Left lung (tissue), 10 donors: ENCODE measurements around the gene DYNLT2. TPM values are rescaled to one million over a fixed set of nuclear protein-coding genes. Genes with fewer than 3 reads are reported as not detected.

Source experiments
- ATAC-seq: fragments of 200-7000 bp; cut with Tn5 transposase; one replicate; pipeline ENCODE4 v1.9.1; 2020; ENCODE audit warnings: moderate library complexity
- DNase-seq, 4 donors: peaks; one replicate each; pipeline ENCODE4 v3.0.0-alpha.2; 2013 to 2020
- H3K27ac ChIP-seq, 2 donors: fragments of 200-600 bp; sonication (generic) in 1 of 2; one replicate each; pipeline versions ENCODE4 v1.5.0 to v1.8.0; 2020 to 2021
- H3K27me3 ChIP-seq, 2 donors: fragments of 200-600 bp; sonication (generic) in 1 of 2; one replicate each; pipeline versions ENCODE4 v1.5.0 to v1.8.0; 2020 to 2021
- H3K36me3 ChIP-seq, 2 donors: fragments of 200-600 bp; sonication (generic) in 1 of 2; one replicate each; pipeline versions ENCODE4 v1.5.0 to v1.8.0; 2020 to 2021
- H3K4me1 ChIP-seq, 2 donors: fragments of 200-600 bp; one replicate each; pipeline ENCODE4 v1.8.0; 2021
- H3K4me3 ChIP-seq, 2 donors: fragments of 200-600 bp; sonication (generic) in 1 of 2; one replicate each; pipeline versions ENCODE4 v1.5.0 to v1.8.0; 2020 to 2021; ENCODE audit warnings: mild to moderate bottlenecking in 1 of 2
- H3K9me3 ChIP-seq, 2 donors: fragments of 200-600 bp; sonication (generic) in 1 of 2; one replicate each; pipeline versions ENCODE4 v1.5.0 to v1.8.0; 2020 to 2021
- intact Hi-C, 2 donors: fragments of 100-400 bp; cut with DNase I; formaldehyde crosslinking; loops; one replicate each; pipeline versions ENCODE4 v1.11.2 to v1.14.2; 2022
- polyA plus RNA-seq, 6 donors: library from polyadenylated mRNA; unstranded; fragments of 120-200 nt; gene quantifications; one replicate each; pipeline ENCODE4 v1.2.1, GENCODE V29; 2013; ENCODE audit not compliant: insufficient read length in 6 of 6
- total RNA-seq, 2 donors: library from RNA; stranded (reverse); fragmentation: NEBNext Ultra II Directional; extraction: Animal tissue kit (Norgen Biotek cat#: 25700); gene quantifications; one replicate each; pipeline ENCODE4 v1.2.1, GENCODE V29; 2021
- TF ChIP-seq, protein P1 (sequence below), 2 donors: fragments of 200-600 bp; sonication (generic) in 1 of 2; IDR thresholded peaks; one replicate each; pipeline versions ENCODE4 v1.5.0 to v1.8.0; 2021; ENCODE audit warnings: antibody characterized with exemption in 2 of 2
- donor health status: DM: no; HTN: yes; CAD: no.
- donor health status: DM: no; HTN: no; CAD: no.

The DYNLT2 gene
- total and polyA plus RNA-seq, 8 donors, result 1.4 to 10.6 (median 6.1) TPM

- peaks cover 0 to 6% of the 10 kb centered on the region in 2 donors for H3K27me3 ChIP-seq
- DNase-seq, result peak in 3 of 4 donors; percentile 3 to 79 (median 64)
- no peaks in the 10 kb centered on the region for H3K9me3 ChIP-seq
- TF ChIP-seq, protein P1, sequence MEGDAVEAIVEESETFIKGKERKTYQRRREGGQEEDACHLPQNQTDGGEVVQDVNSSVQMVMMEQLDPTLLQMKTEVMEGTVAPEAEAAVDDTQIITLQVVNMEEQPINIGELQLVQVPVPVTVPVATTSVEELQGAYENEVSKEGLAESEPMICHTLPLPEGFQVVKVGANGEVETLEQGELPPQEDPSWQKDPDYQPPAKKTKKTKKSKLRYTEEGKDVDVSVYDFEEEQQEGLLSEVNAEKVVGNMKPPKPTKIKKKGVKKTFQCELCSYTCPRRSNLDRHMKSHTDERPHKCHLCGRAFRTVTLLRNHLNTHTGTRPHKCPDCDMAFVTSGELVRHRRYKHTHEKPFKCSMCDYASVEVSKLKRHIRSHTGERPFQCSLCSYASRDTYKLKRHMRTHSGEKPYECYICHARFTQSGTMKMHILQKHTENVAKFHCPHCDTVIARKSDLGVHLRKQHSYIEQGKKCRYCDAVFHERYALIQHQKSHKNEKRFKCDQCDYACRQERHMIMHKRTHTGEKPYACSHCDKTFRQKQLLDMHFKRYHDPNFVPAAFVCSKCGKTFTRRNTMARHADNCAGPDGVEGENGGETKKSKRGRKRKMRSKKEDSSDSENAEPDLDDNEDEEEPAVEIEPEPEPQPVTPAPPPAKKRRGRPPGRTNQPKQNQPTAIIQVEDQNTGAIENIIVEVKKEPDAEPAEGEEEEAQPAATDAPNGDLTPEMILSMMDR (IDR thresholded peaks at IDR 0.05), result no peak
- H3K27ac ChIP-seq, result peak overlapping the region; percentile 78 to 88
- no peaks in the 10 kb centered on the region for H3K36me3 ChIP-seq
- H3K4me3 ChIP-seq, result peak overlapping the region; percentile 64 to 67
- intact Hi-C loops, result no loop called here
- peak; percentile 61 for ATAC-seq
- H3K4me1 ChIP-seq, result peaks cover 4 to 35% of the 10 kb centered on the region in 2 donors
Observed at GRCh38 chr6:169725125-169726048, 26.0 kb downstream of the DYNLT2 start.

- no peaks in the 10 kb centered on the region for H3K36me3 ChIP-seq
- DNase-seq (peak; percentile 49 to 89 (median 72)), ATAC-seq (peak; percentile 63)
- no peaks in the 10 kb centered on the region for H3K9me3 ChIP-seq
- H3K4me1 ChIP-seq, result peaks cover 4 to 36% of the 10 kb centered on the region in 2 donors
- intact Hi-C loops, result no loop called here
- TF ChIP-seq, protein P1 (IDR thresholded peaks at IDR 0.05), result no peak
- peak within 1 kb of the TSS; percentile 84 to 88 for H3K27ac ChIP-seq
- peaks cover 0 to 6% of the 10 kb centered on the region in 2 donors for H3K27me3 ChIP-seq
- H3K4me3 ChIP-seq, result peak within 1 kb of the TSS; percentile 64 to 67
Observed at GRCh38 chr6:169724494-169725124, 26.8 kb downstream of the DYNLT2 start, which contains the start of gene PHF10. TSS of gene PHF10 (minus strand) at chr6:169724500. CDS start at chr6:169723931, 569 bp downstream.

DNA sequence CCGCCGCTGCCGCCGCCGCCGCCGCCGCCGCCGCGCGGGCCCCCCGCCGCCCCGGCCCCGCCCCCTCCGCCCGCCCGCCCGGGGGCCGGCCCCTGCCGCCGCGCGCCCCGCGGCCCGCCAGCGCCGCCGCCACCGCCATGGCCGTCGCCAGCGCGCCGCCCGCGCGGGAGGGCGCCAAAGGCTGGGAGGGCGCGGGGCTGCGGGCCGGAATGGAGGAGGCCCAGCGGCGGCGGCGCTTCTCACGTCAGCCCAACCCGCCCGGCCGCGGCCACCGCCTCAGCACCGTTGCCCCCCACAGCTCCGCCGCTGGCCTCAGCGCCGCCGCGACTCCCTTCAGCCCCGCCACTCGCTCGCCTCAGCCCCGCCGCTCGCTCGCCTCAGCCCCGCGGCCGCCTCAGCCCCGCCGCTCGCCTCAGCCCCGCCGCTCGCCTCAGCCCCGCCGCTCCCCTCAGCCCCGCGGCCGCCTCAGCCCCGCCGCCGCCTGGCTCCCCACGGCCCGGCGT is 27.3 kb downstream of the DYNLT2 start:
- H3K4me1 ChIP-seq, result peaks cover 4 to 36% of the 10 kb centered on the region in 2 donors
- DNase-seq, result peak; percentile 29 to 83 (median 36)
- no peaks in the 10 kb centered on the region for H3K9me3 ChIP-seq
- H3K36me3 ChIP-seq, result no peaks in the 10 kb centered on the region
- TF ChIP-seq, protein P1 (IDR thresholded peaks at IDR 0.05), result no peak
- H3K27me3 ChIP-seq, result peaks cover 0 to 6% of the 10 kb centered on the region in 2 donors
- intact Hi-C loops, result no loop called here
- peak; percentile 3 for ATAC-seq
- peak overlapping the region; percentile 78 to 84 for H3K27ac ChIP-seq
- peak overlapping the region; percentile 21 to 64 for H3K4me3 ChIP-seq

- TF ChIP-seq, protein P1 (IDR thresholded peaks at IDR 0.05), result no peak
- Histone ChIP-seq H3K36me3 (no peaks in the 10 kb centered on the region), H3K9me3 (no peaks in the 10 kb centered on the region), H3K4me1 (peaks cover 4 to 36% of the 10 kb centered on the region in 2 donors), H3K27me3 (peaks cover 0 to 6% of the 10 kb centered on the region in 2 donors), H3K4me3 (peak overlapping the region; percentile 52 to 64), H3K27ac (peak overlapping the region; percentile 84 to 86)
- peak; percentile 73 to 91 (median 79) for DNase-seq
- peak; percentile 58 for ATAC-seq
- intact Hi-C loops, result no loop called here
Observed at GRCh38 chr6:169723200-169723909, 28.0 kb downstream of the DYNLT2 start.
